ENCODE data around the gene NXPE4.
"Not testable (repeated sequence)": the region's sequence is repeated elsewhere in the genome, so short reads cannot be mapped to it uniquely, and the experiment has no call there.

The NXPE4 gene

GRCh38 chr11:114595571-114595970, at the start of gene NXPE4:
NXPE4 (minus strand) TSS chr11:114595786; CDS start chr11:114594759, 1,027 bp downstream.
- Histone ChIP-seq H3K9me3 (ENCODE audit: insufficient read depth, low read length) (no peaks in the 10 kb centered on the region), H4K20me1 (ENCODE audit: insufficient read depth, low read length) (no peaks in the 10 kb centered on the region), H2AFZ (ENCODE audit: low read depth, low read length) (no peak within 1 kb of the TSS), H3K4me2 (ENCODE audit: low read length) (no peak within 1 kb of the TSS), H3K27me3 (ENCODE audit: low read depth, low read length) (0 out of 2 replicates have a peak, but pooled peaks cover 4% of the 10 kb centered on the region), H3K4me3 (ENCODE audit: low read length) (no peak within 1 kb of the TSS), H3K9ac (ENCODE audit: low read length) (no peak within 1 kb of the TSS), H3K36me3 (replicated peaks; ENCODE audit: low read depth, low read length) (no peaks in the 10 kb centered on the region), H3K79me2 (ENCODE audit: low read length) (no peaks in the 10 kb centered on the region), H3K4me1 (ENCODE audit: low read length) (no peaks in the 10 kb centered on the region), H3K27ac (ENCODE audit: low read length) (no peak within 1 kb of the TSS)
- no peak for TF ChIP-seq CTCF (IDR thresholded peaks at IDR 0.05; ENCODE audit: low read depth, low read length)
- no peak for TF ChIP-seq EZH2phosphoT487 (IDR thresholded peaks at IDR 0.05; ENCODE audit: low read depth)

DNA sequence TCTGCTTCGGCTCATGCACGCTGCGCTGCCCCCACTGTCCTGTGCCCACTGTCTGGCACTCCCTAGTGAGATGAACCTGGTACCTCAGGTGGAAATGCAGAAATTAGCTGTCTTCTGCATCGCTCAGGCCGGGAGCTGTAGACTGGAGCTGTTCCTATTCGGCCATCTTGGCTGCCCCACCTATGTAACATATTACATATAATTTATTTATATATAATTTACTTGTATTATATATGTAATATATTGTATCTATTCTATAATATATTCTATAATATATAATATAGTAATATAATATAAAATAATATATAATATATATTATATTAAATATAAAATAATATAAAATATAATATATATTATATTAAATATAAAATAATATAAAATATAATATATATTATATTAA, 43.9 kb upstream of the NXPE4 start:
- not testable (repeated sequence) for H3K36me3 ChIP-seq (replicated peaks; ENCODE audit: low read depth, low read length); H3K4me3 ChIP-seq (ENCODE audit: low read length); H3K4me1 ChIP-seq (ENCODE audit: low read length); H3K27ac ChIP-seq (ENCODE audit: low read length); H3K9me3 ChIP-seq (ENCODE audit: insufficient read depth, low read length); H2AFZ ChIP-seq (ENCODE audit: low read depth, low read length); H3K9ac ChIP-seq (ENCODE audit: low read length); H3K79me2 ChIP-seq (ENCODE audit: low read length); H4K20me1 ChIP-seq (ENCODE audit: insufficient read depth, low read length); H3K4me2 ChIP-seq (ENCODE audit: low read length); H3K27me3 ChIP-seq (ENCODE audit: low read depth, low read length)

GRCh38 chr11:114631445-114631965, 35.9 kb upstream of the NXPE4 start:
- H3K79me2 ChIP-seq (ENCODE audit: low read length); H4K20me1 ChIP-seq (ENCODE audit: insufficient read depth, low read length); H3K27me3 ChIP-seq (ENCODE audit: low read depth, low read length): not testable (repeated sequence)

DNA sequence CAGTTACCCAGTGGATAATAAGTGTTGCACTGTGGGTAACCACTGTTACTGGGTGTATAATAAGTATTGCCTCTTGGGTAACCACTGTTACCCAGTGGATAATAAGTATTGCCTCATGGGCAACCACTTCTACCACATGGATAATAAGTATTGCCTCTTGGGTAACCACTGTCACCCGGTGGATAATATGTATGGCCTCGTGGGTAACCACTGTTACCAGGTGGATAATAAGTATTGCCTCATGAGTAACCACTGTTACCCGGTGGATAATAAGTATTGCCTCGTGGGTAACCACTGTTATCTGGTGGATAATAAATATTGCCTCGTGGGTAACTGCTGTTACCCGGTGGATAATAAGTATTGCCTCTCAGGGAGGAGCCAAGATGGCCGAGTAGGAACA, 29.7 kb upstream of the NXPE4 start:
- Histone ChIP-seq H3K9me3 (ENCODE audit: insufficient read depth, low read length) (no peaks in the 10 kb centered on the region), H3K27me3 (ENCODE audit: low read depth, low read length) (no peaks in the 10 kb centered on the region), H4K20me1 (ENCODE audit: insufficient read depth, low read length) (no peaks in the 10 kb centered on the region), H3K79me2 (ENCODE audit: low read length) (no peaks in the 10 kb centered on the region), H3K4me3 (ENCODE audit: low read length) (no peak overlapping the region), H2AFZ (ENCODE audit: low read depth, low read length) (no peak overlapping the region), H3K27ac (ENCODE audit: low read length) (no peak overlapping the region), H3K36me3 (replicated peaks; ENCODE audit: low read depth, low read length) (no peaks in the 10 kb centered on the region), H3K4me2 (ENCODE audit: low read length) (no peak overlapping the region), H3K4me1 (ENCODE audit: low read length) (no peaks in the 10 kb centered on the region), H3K9ac (ENCODE audit: low read length) (no peak overlapping the region)
- TF ChIP-seq EZH2phosphoT487 (IDR thresholded peaks at IDR 0.05; ENCODE audit: low read depth) (no peak), CTCF (IDR thresholded peaks at IDR 0.05; ENCODE audit: low read depth, low read length) (no peak)

More at GRCh38 chr11:114631445-114631965, 35.9 kb upstream of the NXPE4 start:
- not testable (repeated sequence) for H3K4me3 ChIP-seq (ENCODE audit: low read length); H3K9me3 ChIP-seq (ENCODE audit: insufficient read depth, low read length); H3K4me1 ChIP-seq (ENCODE audit: low read length); H3K36me3 ChIP-seq (replicated peaks; ENCODE audit: low read depth, low read length); H3K9ac ChIP-seq (ENCODE audit: low read length); H2AFZ ChIP-seq (ENCODE audit: low read depth, low read length); H3K27ac ChIP-seq (ENCODE audit: low read length); H3K4me2 ChIP-seq (ENCODE audit: low read length)

- Histone ChIP-seq H3K79me2 (ENCODE audit: low read length) (no peaks in the 10 kb centered on the region), H3K4me3 (ENCODE audit: low read length) (no peak overlapping the region), H3K27me3 (ENCODE audit: low read depth, low read length) (no peaks in the 10 kb centered on the region), H3K9me3 (ENCODE audit: insufficient read depth, low read length) (no peaks in the 10 kb centered on the region), H3K4me1 (ENCODE audit: low read length) (no peaks in the 10 kb centered on the region), H3K4me2 (ENCODE audit: low read length) (no peak overlapping the region), H3K9ac (ENCODE audit: low read length) (no peak overlapping the region), H3K27ac (ENCODE audit: low read length) (no peak overlapping the region), H4K20me1 (ENCODE audit: insufficient read depth, low read length) (no peaks in the 10 kb centered on the region), H2AFZ (ENCODE audit: low read depth, low read length) (no peak overlapping the region), H3K36me3 (replicated peaks; ENCODE audit: low read depth, low read length) (no peaks in the 10 kb centered on the region)
- TF ChIP-seq EZH2phosphoT487 (IDR thresholded peaks at IDR 0.05; ENCODE audit: low read depth), result no peak
- no peak for TF ChIP-seq CTCF (IDR thresholded peaks at IDR 0.05; ENCODE audit: low read depth, low read length)
These were observed 29.0 kb upstream of the NXPE4 start for GRCh38 chr11:114624455-114625207.
